GM19193 (cell line): Measurements from ENCODE around the gene NKX6-1.

ENCODE experiments used
- POLR2A ChIP-seq: IDR thresholded peaks from 4 replicates; pipeline ENCODE4 v1.6.1; 2011; ENCODE audit not compliant: insufficient read depth, insufficient read length; ENCODE audit errors: extremely low read depth

NKX6-1 gene

GRCh38 chr4:84493092-84493850, 5.8 kb downstream of the NKX6-1 start:
- TF ChIP-seq POLR2A: no peak

GRCh38 chr4:84492737-84493091, 6.4 kb downstream of the NKX6-1 start:
- TF ChIP-seq POLR2A: no peak

- no peak for TF ChIP-seq POLR2A
Measured at GRCh38 chr4:84492290-84492689, 6.8 kb downstream of the NKX6-1 start.

- TF ChIP-seq POLR2A: no peak
Measured at GRCh38 chr4:84491481-84491880, 7.6 kb downstream of the NKX6-1 start.

- TF ChIP-seq POLR2A: no peak
Measured at GRCh38 chr4:84490663-84491062, 8.4 kb downstream of the NKX6-1 start.

GRCh38 chr4:84484236-84484635, 14.9 kb downstream of the NKX6-1 start:
- no peak for TF ChIP-seq POLR2A

GRCh38 chr4:84483688-84484087, 15.4 kb downstream of the NKX6-1 start:
- no peak for TF ChIP-seq POLR2A

GRCh38 chr4:84482564-84483563, 16.2 kb downstream of the NKX6-1 start:
- no peak for TF ChIP-seq POLR2A

GRCh38 chr4:84481860-84482245, 17.2 kb downstream of the NKX6-1 start:
- no peak for TF ChIP-seq POLR2A

GRCh38 chr4:84481077-84481859, 17.8 kb downstream of the NKX6-1 start:
- no peak for TF ChIP-seq POLR2A

- TF ChIP-seq POLR2A: no peak
Measured at GRCh38 chr4:84480082-84480481, 19.0 kb downstream of the NKX6-1 start.

GRCh38 chr4:84479663-84480062, 19.4 kb downstream of the NKX6-1 start:
- TF ChIP-seq POLR2A: no peak

GRCh38 chr4:84477738-84478137, 21.4 kb downstream of the NKX6-1 start:
- no peak for TF ChIP-seq POLR2A

GRCh38 chr4:84474107-84474506, 25.0 kb downstream of the NKX6-1 start:
- TF ChIP-seq POLR2A: no peak

- TF ChIP-seq POLR2A: no peak
Measured at GRCh38 chr4:84472154-84472553, 26.9 kb downstream of the NKX6-1 start.
